ENCODE results near the gene ATRNL1. TPM values are rescaled to one million over a fixed set of nuclear protein-coding genes. Genes with fewer than 3 reads are reported as not detected.

The ATRNL1 gene
- total and polyA plus RNA-seq, 4 donors = 0.40 to 26.9 (median 5.3) TPM

DNA sequence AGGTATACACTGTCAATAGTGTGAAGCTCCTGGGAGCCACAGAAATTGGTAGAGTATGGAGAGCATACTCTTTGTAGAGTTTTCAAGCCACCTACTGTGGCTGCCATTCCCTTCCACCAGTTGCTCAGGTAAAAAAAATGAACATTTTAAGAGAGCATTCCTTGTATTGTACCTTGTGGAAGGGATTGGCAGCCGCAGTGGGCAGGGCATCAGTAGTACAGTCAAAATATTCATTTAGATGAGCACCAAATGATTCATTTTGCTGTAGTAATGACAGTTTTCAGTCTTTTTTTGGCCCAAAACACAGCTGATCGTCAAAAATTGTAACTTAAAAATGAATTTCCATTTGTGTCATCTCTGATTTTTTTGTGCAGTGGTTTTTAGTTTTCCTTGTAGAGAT, 304.9 kb downstream of the ATRNL1 start:
- Histone ChIP-seq H3K27ac (ENCODE audit: low read depth in 1 of 2, low read length in 2 of 2) (no peak overlapping the region), H3K9ac (ENCODE audit: low read depth in 1 of 2, low read length in 2 of 2) (no peak overlapping the region), H3K27me3 (ENCODE audit: control insufficient read depth in 4 of 4, insufficient read depth in 4 of 4, low read length in 3 of 4) (peaks cover 0 to 3% (median 0%) of the 10 kb centered on the region in 4 donors), H3K36me3 (ENCODE audit: control insufficient read depth in 4 of 4, insufficient read depth in 3 of 4, low read depth in 1 of 4, low read length in 3 of 4) (no peaks in the 10 kb centered on the region), H3K4me3 (ENCODE audit: low read depth in 1 of 3, low read length in 3 of 3) (no peak overlapping the region), H3K9me3 (ENCODE audit: control insufficient read depth in 4 of 4, low read length in 3 of 4) (no peaks in the 10 kb centered on the region), H3K4me1 (ENCODE audit: control insufficient read depth in 4 of 4, insufficient read depth in 4 of 4, low read length in 3 of 4) (no peaks in the 10 kb centered on the region)
- DNase-seq (ENCODE audit: low spot score) = no peak
- TF ChIP-seq, protein P1, sequence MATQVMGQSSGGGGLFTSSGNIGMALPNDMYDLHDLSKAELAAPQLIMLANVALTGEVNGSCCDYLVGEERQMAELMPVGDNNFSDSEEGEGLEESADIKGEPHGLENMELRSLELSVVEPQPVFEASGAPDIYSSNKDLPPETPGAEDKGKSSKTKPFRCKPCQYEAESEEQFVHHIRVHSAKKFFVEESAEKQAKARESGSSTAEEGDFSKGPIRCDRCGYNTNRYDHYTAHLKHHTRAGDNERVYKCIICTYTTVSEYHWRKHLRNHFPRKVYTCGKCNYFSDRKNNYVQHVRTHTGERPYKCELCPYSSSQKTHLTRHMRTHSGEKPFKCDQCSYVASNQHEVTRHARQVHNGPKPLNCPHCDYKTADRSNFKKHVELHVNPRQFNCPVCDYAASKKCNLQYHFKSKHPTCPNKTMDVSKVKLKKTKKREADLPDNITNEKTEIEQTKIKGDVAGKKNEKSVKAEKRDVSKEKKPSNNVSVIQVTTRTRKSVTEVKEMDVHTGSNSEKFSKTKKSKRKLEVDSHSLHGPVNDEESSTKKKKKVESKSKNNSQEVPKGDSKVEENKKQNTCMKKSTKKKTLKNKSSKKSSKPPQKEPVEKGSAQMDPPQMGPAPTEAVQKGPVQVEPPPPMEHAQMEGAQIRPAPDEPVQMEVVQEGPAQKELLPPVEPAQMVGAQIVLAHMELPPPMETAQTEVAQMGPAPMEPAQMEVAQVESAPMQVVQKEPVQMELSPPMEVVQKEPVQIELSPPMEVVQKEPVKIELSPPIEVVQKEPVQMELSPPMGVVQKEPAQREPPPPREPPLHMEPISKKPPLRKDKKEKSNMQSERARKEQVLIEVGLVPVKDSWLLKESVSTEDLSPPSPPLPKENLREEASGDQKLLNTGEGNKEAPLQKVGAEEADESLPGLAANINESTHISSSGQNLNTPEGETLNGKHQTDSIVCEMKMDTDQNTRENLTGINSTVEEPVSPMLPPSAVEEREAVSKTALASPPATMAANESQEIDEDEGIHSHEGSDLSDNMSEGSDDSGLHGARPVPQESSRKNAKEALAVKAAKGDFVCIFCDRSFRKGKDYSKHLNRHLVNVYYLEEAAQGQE (IDR thresholded peaks at IDR 0.05) = no peak
- TF ChIP-seq, protein P2, sequence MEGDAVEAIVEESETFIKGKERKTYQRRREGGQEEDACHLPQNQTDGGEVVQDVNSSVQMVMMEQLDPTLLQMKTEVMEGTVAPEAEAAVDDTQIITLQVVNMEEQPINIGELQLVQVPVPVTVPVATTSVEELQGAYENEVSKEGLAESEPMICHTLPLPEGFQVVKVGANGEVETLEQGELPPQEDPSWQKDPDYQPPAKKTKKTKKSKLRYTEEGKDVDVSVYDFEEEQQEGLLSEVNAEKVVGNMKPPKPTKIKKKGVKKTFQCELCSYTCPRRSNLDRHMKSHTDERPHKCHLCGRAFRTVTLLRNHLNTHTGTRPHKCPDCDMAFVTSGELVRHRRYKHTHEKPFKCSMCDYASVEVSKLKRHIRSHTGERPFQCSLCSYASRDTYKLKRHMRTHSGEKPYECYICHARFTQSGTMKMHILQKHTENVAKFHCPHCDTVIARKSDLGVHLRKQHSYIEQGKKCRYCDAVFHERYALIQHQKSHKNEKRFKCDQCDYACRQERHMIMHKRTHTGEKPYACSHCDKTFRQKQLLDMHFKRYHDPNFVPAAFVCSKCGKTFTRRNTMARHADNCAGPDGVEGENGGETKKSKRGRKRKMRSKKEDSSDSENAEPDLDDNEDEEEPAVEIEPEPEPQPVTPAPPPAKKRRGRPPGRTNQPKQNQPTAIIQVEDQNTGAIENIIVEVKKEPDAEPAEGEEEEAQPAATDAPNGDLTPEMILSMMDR (IDR thresholded peaks at IDR 0.05; ENCODE audit: low read depth, low read length, missing input control) = no peak
- TF ChIP-seq JUND (IDR thresholded peaks at IDR 0.05) (no peak), YY1 (IDR thresholded peaks at IDR 0.05) (no peak), HNF4A (conservative IDR thresholded peaks at IDR 0.05) (no peak), RXRA (IDR thresholded peaks at IDR 0.05) (no peak), FOXA2 (IDR thresholded peaks at IDR 0.05) (no peak), FOXA1 (IDR thresholded peaks at IDR 0.05) (no peak), SP1 (IDR thresholded peaks at IDR 0.05) (no peak), HNF4G (IDR thresholded peaks at IDR 0.05) (no peak), RAD21 (IDR thresholded peaks at IDR 0.05) (no peak), EGR1 (IDR thresholded peaks at IDR 0.05; ENCODE audit: low read depth in 2 of 2) (no peak), GABPA (IDR thresholded peaks at IDR 0.05 in 1 of 2, conservative IDR thresholded peaks at IDR 0.05 in 1 of 2) (no peak), NR2F2 (IDR thresholded peaks at IDR 0.05) (no peak), TAF1 (conservative IDR thresholded peaks at IDR 0.05) (no peak)
- TF ChIP-seq, protein P3, sequence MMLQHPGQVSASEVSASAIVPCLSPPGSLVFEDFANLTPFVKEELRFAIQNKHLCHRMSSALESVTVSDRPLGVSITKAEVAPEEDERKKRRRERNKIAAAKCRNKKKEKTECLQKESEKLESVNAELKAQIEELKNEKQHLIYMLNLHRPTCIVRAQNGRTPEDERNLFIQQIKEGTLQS (IDR thresholded peaks at IDR 0.05) = no peak
- TF ChIP-seq, protein P4, sequence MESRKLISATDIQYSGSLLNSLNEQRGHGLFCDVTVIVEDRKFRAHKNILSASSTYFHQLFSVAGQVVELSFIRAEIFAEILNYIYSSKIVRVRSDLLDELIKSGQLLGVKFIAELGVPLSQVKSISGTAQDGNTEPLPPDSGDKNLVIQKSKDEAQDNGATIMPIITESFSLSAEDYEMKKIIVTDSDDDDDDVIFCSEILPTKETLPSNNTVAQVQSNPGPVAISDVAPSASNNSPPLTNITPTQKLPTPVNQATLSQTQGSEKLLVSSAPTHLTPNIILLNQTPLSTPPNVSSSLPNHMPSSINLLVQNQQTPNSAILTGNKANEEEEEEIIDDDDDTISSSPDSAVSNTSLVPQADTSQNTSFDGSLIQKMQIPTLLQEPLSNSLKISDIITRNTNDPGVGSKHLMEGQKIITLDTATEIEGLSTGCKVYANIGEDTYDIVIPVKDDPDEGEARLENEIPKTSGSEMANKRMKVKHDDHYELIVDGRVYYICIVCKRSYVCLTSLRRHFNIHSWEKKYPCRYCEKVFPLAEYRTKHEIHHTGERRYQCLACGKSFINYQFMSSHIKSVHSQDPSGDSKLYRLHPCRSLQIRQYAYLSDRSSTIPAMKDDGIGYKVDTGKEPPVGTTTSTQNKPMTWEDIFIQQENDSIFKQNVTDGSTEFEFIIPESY (IDR thresholded peaks at IDR 0.05) = no peak
- TF ChIP-seq, protein P5, sequence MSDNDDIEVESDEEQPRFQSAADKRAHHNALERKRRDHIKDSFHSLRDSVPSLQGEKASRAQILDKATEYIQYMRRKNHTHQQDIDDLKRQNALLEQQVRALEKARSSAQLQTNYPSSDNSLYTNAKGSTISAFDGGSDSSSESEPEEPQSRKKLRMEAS (IDR thresholded peaks at IDR 0.05) = no peak
- WGBS = 93% methylated on average over 2 of the region's 2 CpGs

All from liver (tissue), 9 donors.